Stimulated activated CD8-positive, alpha-beta memory T cell treated with anti-CD3 and anti-CD28 coated beads, Interleukin-7, amount 100 ng/mL, for 48 hours (primary cell): ENCODE results near the gene GALNT1.
A peak's percentile ranks its signal among the peaks of the same experiment; 100 is the strongest.

Experiments used
- DNase-seq, 2 donors: peaks; one replicate each; pipeline ENCODE4 v3.0.0-alpha.2; 2020; ENCODE audit warnings: low read depth in 1 of 2; ENCODE audit errors: extremely low read depth in 1 of 2

Gene GALNT1

DNA sequence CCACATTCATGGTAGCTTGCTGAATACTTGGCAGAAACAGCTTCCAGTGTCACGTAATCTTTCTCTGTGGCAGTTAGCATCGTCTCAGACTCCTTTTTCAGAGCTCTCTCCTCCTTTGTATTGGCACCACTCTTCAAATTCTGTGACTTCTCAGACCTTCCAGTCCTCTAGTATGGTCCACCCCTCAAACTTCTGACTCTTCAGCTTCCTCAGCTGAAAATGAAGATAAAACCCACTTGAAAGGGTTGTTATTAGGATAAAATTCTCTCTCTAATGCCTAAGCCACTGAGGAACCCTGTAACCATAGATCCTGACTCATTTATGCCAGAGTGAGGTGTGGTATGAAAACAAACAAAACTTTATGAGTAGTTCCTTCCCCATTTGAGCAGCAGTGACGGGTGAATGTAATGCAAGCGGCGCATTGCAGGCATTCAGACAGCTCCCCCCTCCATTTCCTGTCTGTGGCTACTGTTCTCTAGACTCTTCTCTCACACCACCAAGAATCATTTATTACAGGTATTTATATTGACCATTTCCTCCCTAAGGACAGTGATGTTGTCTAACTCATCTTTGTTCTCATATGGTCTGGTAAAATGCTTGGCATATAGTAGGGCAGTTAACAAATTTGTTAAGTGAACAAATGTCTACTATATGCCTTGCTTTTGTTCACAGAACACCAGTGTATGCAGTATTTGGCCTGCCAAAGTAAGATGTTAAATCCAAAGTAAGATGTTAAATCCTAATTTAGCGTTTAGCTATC is 35.3 kb downstream of the GALNT1 start:
- DNase-seq: peak; percentile 14 to 63

DNA sequence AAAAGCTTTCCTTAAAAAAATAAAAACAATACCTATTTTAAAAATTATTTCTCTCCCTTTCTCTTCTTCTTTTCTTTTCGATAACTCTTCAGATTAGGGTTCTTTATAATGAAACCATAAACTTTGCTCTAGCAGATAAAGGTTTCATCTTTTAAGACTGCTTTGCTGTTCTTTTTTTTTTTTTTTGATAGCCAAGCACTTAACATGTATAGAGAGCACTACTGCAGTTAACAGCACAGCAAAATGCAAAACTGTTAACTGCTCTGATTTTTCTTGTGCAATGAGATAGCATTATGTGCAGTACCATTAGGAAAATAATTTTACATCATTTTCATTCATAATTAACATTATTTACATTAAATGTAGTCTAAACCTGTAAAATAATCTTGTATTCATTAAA is 36.3 kb downstream of the GALNT1 start:
- no peak for DNase-seq

GRCh38 chr18:35618289-35618688 is 36.7 kb downstream of the GALNT1 start:
- DNase-seq: no peak

- no peak for DNase-seq
These were observed 37.2 kb downstream of the GALNT1 start for GRCh38 chr18:35618696-35619095.

DNA sequence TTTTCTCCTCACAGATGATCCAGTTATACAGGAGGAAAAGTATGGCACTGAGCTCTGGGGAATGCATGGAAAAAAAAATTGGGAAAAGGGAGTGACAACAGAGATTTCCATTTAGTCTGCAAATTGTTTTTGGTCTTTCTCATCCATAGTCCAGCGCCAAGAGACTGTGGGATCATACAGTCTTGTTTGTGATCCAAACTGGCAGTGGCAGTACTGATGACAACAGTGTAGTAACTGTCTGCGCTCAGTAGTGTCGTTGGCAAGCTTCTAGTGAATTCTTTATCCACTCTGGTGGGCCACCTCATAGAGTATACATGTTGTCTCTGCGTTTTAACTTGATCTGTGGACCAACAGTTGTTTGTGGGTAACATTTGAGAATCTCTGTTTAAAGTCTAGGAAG is 37.9 kb downstream of the GALNT1 start:
- no peak for DNase-seq

DNA sequence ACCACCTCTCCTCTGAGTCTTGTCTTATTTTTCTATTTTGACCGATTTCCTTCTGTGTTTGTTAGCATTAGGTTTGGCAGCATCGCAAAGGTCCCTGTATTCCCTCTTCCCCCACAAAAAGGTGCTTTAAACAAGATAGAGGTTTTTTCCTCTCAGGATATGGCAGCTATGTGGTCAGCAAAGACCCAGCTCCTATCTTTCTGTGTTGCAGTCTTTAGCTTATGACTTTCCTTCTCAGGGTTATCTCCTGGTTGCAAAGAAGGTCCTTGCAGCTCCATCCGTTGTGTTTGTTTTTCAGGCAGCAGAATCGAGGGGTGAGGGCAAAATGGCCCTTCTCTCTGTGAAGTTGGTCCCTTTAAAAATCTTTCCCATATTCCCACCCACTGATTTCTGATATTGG is 38.4 kb downstream of the GALNT1 start:
- DNase-seq: no peak

DNA sequence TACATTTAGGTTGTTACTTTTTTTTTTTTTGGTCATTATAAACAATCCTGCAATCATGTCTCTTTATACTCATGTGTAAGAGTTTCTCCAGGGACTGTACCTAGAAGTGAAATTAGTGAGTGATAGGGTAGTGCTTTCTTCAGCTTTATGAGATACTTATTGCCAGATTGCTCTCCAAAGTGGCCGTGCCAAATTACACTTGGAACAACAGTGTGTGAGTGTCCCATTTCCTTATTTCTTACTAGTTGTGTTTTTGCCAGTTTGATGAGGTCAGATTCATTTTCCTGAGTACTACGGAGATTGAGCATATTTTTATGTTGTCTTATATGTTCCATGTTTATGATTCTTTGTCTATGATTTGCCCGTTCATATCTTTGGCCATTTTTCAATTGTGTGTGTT is 39.2 kb downstream of the GALNT1 start:
- no peak for DNase-seq

GRCh38 chr18:35623255-35623654 is 41.7 kb downstream of the GALNT1 start:
- no peak for DNase-seq

DNA sequence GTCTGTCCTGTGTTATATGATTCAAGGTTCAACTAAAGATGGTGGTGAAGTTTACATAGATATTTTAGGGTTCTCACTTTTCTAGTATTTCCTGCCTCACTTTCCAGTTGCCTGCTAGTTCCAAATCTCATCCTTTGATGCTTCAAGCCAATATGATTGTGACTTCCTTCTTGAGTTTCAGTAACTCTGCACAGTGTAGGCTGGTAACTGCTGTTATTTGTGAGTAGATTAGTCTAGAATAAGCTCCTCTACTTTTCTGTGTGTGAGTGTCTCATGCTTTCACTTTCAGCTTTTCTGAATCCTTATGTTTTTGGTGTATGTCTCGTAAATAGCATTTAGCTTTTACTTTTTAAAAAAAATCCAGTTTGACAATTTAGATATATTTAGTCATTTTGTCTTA is 42.6 kb downstream of the GALNT1 start:
- no peak for DNase-seq

DNA sequence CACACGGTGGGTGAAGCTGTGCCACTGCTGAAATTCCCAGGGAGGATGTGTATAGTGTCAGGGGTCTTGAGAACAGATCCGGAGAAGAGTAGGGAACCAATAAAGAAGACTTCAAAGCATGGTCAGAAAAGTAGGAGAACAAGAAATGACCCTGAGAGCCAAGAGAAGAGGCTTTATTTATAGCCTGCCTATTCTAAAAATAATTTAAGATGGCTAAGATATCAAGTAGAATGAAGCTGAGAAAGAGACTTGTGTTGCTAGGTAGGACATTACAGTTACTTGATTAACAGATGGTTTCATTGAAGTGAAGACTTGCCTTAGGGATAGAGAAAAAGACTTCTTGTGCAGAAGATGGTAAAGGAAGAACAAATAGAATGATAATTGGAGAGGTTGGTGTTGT is 43.7 kb downstream of the GALNT1 start:
- no peak for DNase-seq

DNA sequence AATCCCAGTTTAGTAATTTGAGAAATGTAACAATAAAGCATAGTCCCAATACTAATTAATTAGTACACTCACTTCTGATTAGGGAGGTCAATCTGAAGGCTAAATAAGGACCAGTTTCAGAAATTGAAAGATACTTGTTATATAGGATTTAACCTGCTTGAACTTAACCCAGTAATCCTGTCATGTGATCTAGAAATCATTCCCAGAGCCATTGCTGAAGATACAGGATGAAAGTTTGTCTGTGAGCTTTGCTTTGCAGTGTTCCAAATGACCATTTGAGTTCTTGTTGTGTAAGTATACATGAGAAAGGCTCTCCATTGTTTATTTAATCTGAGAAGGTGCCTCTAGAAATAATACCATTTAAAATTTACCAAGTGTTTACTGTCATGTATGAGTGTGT is 52.2 kb downstream of the GALNT1 start:
- no peak for DNase-seq

- DNase-seq: no peak
These were observed 52.8 kb downstream of the GALNT1 start for GRCh38 chr18:35634323-35634722.

DNA sequence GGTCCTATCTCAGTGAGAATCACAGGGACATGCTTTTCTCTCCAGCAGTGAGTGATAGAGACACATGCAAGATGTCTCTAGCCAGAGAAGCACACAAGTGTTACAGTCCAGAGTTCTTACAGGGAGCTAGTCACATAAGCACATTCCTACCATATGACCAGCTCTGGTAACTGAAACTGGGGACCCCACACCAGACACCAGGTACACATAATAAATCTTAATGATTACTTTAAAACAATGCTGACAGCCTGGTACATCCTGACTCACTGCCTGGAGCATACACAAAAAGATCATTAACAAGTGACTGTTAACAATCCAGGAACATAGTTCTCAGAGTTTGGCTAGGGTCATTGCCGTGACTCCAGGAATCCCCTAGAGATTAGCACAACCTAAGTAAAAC is 53.6 kb downstream of the GALNT1 start:
- no peak for DNase-seq

DNA sequence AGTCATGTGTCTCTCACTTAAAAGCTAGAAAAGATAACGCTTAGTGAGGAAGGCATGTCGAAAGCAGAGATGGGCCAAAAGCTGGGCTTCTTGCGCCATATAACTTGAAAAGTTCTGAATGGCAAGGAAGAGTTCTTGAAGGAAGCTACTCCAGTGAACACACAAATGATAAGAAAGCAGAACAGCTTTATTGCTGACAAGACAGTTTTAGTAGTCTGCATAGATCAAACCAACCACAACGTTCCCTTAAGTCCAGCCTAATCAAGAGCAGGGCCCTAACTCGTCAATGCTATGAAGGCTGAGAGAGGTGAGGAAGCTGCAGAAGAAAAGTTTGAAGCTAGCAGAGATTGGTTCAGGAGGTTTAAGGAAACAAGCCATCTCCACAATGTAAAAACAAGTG is 55.7 kb downstream of the GALNT1 start:
- DNase-seq: no peak

- DNase-seq: no peak
These were observed 57.8 kb downstream of the GALNT1 start for GRCh38 chr18:35639296-35639695.

DNA sequence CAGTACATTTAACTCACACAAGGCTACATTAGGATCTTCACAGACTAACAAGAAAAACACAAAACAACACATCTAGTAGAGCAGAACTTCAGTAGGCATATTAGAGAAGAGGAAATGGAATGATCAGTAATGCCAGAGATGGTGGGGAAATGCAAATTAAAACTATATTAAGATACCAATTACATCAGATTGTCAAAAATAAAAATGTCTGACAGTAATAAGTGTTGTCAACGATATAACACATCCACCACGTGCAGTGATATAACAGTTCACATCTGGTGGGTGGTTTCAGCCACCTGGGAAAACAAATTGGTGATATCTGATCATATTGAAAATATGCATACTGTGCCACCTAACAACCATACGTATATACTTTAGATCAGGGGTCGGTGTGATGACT is 59.9 kb downstream of the GALNT1 start:
- DNase-seq: no peak

DNA sequence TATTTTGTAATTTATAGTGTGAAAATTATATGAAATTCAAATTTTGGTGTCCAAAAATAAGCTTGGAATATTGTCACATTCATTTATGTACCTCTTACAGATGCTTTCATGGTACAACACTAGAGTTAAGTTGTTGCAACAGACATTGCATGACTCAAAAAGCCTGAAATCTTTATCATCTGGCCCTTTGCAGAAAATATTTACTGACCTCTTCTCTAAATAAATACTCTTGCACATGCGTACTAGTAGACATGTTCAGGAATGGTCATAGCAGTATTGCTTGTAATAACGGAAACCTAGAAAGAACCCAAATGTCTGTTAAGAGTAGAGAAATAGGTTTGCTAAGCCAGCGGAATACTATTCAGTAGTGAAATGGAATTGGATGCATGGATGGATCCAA is 60.4 kb downstream of the GALNT1 start:
- DNase-seq: no peak

- DNase-seq: no peak
These were observed 61.3 kb downstream of the GALNT1 start for GRCh38 chr18:35642802-35643201.

DNA sequence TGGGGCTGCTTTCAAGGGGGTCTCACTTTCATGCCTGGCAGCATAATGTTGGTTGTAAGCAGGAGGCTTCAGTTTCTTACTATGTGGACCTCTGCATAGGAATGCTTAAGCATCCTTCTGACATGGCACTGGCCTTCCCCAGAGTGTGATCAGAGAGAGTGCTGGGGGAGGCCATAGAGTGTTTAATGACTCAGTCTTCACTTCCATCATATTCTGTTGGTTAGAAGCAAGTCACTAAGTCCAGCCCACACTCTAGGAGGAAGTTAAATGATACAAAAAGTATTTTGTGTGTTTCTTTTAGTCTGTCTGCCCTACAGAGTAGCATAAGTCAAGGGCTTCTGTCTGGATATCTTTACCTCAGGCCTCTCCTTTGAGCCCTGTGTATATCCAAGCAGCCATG is 64.9 kb downstream of the GALNT1 start:
- DNase-seq: no peak

DNA sequence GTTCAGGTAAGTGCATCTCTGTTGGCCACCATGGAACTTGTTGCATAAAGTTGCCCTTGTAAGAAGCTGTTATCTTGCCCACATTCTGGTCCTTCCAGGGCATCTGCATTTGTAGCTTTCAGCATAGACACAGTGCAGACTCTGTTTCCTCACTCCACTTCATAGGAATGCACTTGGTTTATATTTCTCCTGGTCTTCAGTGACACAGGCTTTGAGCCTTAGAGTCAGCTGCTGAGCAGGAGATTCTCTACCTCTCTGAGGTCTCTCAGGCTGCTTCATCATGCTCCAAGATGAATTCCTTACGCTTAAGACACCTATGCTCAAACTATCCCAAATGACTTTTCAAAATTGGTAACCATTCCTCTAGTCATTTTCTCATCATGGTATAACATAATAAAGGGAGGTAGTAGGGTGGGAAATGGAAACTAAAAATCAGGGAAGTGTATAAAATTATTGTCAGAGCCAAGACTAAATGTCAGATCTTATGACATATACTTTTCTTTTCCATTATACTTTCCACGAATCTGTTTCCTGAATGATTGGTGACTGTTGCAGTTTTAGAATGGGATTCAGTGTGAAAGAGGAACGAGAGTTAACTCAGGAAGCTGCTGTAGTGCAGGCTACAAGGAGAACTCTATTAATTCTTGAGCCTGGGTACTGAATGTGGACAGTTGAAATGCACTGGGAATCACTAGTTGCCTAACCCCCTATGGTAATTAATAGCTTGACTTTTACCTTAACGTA is 72.0 kb downstream of the GALNT1 start:
- DNase-seq: no peak

- DNase-seq: no peak
These were observed 76.6 kb downstream of the GALNT1 start for GRCh38 chr18:35658112-35658511.

DNA sequence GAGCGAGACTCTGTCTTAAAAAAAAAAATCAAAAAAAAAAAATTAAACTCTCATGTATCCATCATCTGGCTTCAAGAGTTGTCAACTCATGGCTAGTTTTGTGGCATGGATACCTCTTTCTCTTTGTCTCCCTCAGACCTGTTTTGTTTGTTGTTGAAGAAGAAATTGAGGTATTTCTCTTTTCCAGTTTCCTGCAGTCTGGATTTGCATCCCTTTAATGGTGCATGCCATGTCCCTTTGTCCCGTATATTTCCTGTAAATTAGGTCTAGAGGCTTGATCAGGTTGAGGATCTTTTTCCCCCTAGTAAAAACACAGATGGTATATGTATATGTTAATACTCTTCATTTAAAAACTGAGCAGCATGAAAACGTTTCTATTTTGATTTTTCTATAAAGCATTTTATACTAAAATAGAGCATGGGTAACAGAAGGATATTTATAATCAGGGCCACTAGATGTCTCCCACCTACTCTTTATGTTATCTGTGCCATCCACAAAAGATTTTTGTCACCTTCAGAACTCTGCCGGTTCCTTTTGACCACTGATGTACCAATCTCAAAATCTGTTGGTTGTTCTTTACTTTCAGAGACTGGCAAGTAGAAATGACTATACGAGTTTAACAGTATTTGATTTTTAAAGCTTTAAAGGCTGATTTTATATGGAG is 80.1 kb downstream of the GALNT1 start:
- no peak for DNase-seq
